ENCODE results near the gene TSEN34. TPM values are rescaled to one million over a fixed set of nuclear protein-coding genes. Genes with fewer than 3 reads are reported as not detected.

Gene TSEN34
- 81.8 to 130 TPM (median 123 TPM) in 5 replicates for total RNA-seq (2022; extraction: Qiagen RNA extraction)

DNA sequence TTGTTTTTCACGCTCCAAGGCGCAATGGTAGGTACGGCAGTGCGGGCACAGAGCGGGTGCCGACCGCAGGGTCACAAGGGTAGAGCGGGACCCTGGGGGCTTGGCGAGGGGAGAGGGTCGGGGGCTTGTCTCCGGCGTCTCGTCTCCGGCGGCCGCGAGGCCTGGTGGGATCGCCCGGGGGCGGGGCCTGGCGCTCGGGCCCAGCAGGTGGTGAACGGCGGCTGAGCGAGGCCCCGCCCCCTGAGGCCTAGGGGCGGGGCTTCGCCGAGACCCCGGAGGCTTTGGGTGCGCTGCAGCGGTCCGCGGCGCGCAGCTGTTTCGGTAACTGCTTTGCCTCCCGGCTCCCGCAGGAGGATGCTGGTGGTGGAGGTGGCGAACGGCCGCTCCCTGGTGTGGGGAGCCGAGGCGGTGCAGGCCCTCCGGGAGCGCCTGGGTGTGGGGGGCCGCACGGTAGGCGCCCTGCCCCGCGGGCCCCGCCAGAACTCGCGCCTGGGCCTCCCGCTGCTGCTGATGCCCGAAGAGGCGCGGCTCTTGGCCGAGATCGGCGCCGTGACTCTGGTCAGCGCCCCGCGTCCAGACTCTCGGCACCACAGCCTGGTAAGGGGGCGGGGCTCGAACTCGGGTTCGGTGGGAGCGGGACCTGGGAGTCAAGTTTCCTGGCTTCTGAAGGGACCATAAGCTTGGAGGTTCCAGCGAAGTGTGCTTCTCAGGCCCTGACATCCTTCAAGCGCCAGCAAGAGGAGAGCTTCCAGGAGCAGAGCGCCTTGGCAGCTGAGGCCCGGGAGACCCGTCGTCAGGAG is at the start of gene TSEN34:
TSEN34 (plus strand) TSS at position 298 of the 800 bp plus-strand sequence; CDS start at position 355, 57 bp downstream.

GRCh38 chr19:54159352-54160181 is 31.5 kb upstream of the TSEN34 start, which contains the start of gene LENG1:
LENG1 (minus strand) TSS chr19:54159721; CDS start chr19:54159695, 26 bp downstream.

DNA sequence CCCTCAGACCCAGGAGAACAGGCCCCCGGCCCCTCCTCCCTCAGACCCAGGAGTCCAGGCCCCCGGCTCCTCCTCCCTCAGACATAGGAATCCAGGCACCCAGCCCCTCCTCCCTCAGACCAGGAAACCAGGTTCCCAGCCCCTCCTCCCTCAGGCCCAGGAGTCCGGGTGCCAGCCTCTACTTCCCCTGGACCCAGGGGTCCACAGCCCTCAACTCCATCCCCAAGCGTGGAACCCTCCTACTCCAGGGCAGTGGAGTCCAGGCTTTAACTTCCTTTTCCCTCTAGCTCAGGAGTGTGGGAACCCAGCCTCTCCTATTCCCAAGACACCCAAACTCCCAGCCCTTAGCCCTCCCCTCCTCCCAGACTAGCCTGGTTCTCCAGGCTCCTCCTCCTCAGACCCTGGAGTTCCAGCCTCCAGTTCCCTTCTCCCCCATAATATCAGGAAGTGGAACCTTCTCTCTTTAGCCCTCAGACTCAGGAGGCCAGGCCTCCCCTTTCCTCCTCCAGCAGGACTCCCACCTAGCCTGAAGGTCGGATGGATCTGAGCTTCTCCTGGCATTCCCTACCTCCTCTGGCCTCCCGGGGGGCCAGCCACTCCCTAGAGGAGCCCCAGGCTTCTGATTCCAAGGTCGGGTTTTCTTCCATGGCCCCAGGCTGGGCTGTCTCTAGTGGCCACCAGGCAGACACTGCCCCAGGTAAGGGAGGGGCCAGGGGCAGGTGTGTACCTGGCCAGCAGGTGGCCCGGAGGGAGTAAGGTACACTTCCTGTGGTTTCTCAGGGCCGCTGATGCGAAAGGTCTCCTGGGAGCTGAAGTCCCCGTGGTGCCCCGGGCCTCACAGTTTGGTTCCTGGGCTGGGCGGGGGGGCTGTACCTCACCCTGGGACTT is 18.4 kb upstream of the TSEN34 start, which contains the start of gene TMC4:
TMC4 (minus strand) TSS at position 690 of the 888 bp plus-strand sequence; CDS start at position 647, 43 bp downstream.

DNA sequence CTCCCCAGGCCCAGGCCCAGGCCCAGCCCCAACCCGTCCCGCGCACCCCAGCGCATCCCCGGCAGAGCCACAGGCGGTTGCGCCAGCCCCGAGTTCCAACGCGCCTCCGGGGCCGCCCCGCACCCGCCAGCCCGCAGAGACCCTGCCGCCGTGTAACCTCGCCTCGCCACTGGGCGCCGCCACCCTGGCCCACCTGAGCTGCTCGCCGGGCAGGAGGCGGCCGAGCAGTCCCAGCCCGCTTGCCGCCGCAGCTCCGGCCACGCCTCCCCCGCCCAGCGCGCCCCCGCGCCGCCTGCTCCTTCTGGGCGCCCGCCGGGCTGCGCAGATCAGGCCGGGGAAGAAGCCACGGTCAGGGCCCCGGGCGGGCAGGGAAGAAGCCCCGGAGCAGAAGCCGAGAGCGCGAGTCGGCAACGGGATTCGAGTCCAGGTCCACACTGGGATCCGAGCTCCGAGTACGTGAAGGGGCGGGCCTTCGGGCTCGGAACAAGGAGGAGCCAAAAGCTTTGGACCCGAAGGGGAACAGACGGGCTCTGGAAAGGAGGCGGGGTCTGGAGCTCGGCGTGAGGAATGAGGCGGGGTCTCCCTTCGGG is 1.9 kb upstream of the TSEN34 start, which contains the start of gene MBOAT7:
MBOAT7 (minus strand) TSS at position 436 of the 590 bp plus-strand sequence. CDS start 1,072 bp downstream, outside the sequence.

GRCh38 chr19:54222474-54223276 is 31.6 kb downstream of the TSEN34 start, which contains the start of gene LILRB3:
LILRB3 (minus strand) TSS chr19:54223007; CDS start chr19:54222976, 31 bp downstream.

DNA sequence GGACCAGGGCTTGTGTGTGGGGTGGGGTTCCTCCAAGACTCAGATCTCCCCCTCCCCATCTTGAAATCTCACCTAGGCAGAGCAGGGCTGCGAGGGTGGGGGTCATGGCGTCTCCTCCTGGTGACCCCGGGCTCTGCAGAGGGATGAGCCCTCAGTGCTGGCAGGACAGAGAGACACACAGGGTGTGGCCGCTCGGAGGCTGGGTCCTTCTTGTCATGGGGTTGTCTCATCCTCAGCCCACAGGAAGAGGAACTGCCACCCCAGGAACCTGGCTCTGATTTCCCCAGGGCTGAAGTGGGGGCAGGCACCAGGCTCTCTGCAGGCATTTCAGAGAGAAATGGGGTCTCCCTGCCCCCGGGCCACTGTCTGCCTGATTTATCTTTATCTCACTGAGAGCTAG is 51.5 kb downstream of the TSEN34 start, which contains the start of gene LILRA6:
LILRA6 (minus strand) TSS at position 145 of the 400 bp plus-strand sequence.

Other genes starting within 250 kb of the TSEN34 start
- 0.47 to 0.82 TPM (median 0.75 TPM) in 5 replicates for gene CACNG8, start 228.4 kb upstream of the TSEN34 start, total RNA-seq (2022; extraction: Qiagen RNA extraction)
- 10.3 to 12.7 TPM (median 11.0 TPM) in 5 replicates for gene CACNG6, start 199.7 kb upstream of the TSEN34 start, total RNA-seq (2022; extraction: Qiagen RNA extraction)
- gene VSTM1, start 127.4 kb upstream of the TSEN34 start, total RNA-seq (2022; extraction: Qiagen RNA extraction) = 0.43 to 0.83 TPM (median 0.50 TPM) in 5 replicates
- not detected in 5 replicates for gene TARM1, start 109.9 kb upstream of the TSEN34 start, total RNA-seq (2022; extraction: Qiagen RNA extraction)
- gene OSCAR, start 90.5 kb upstream of the TSEN34 start, total RNA-seq (2022; extraction: Qiagen RNA extraction) = 0.18 to 0.42 TPM (median 0.33 TPM) in 5 replicates
- 164 to 263 TPM (median 226 TPM) in 5 replicates for gene NDUFA3, start 88.5 kb upstream of the TSEN34 start, total RNA-seq (2022; extraction: Qiagen RNA extraction)
- gene TFPT, start 75.7 kb upstream of the TSEN34 start, total RNA-seq (2022; extraction: Qiagen RNA extraction) = 18.7 to 23.8 TPM (median 19.6 TPM) in 5 replicates
- gene PRPF31, start 75.6 kb upstream of the TSEN34 start, total RNA-seq (2022; extraction: Qiagen RNA extraction) = 104 to 124 TPM (median 113 TPM) in 5 replicates
- 48.7 to 67.2 TPM (median 58.6 TPM) in 5 replicates for gene CNOT3, start 53.5 kb upstream of the TSEN34 start, total RNA-seq (2022; extraction: Qiagen RNA extraction)
- 7.8 to 9.4 TPM (median 8.1 TPM) in 5 replicates for gene LENG1, start 31.6 kb upstream of the TSEN34 start, total RNA-seq (2022; extraction: Qiagen RNA extraction)
- 0.69 to 1.3 TPM (median 1.1 TPM) in 5 replicates for gene TMC4, start 18.1 kb upstream of the TSEN34 start, total RNA-seq (2022; extraction: Qiagen RNA extraction)
- 114 to 154 TPM (median 150 TPM) in 5 replicates for gene MBOAT7, start 1.7 kb upstream of the TSEN34 start, total RNA-seq (2022; extraction: Qiagen RNA extraction)
- 2,105 to 2,627 TPM (median 2,279 TPM) in 5 replicates for gene RPS9, start 9.6 kb downstream of the TSEN34 start, total RNA-seq (2022; extraction: Qiagen RNA extraction)
- gene LILRB3, start 31.7 kb downstream of the TSEN34 start, total RNA-seq (2022; extraction: Qiagen RNA extraction) = 0.11 to 0.50 TPM (median 0.23 TPM) in 5 replicates
- gene LILRA6, start 51.5 kb downstream of the TSEN34 start, total RNA-seq (2022; extraction: Qiagen RNA extraction) = 0.06 to 0.08 TPM (median 0.06 TPM) in 5 replicates
- gene LILRB5, start 66.0 kb downstream of the TSEN34 start, total RNA-seq (2022; extraction: Qiagen RNA extraction) = 0.03 to 0.06 TPM (median 0.05 TPM) in 4 of 5 replicates, not detected in the other
- 0.08 to 0.17 TPM (median 0.09 TPM) in 4 of 5 replicates, not detected in the other for gene LILRB2, start 89.8 kb downstream of the TSEN34 start, total RNA-seq (2022; extraction: Qiagen RNA extraction)
- 0.09 TPM in 1 of 5 replicates, not detected in the others for gene LILRA5, start 121.9 kb downstream of the TSEN34 start, total RNA-seq (2022; extraction: Qiagen RNA extraction)
- 0.02 to 0.06 TPM in 2 of 5 replicates, not detected in the others for gene LILRA4, start 147.9 kb downstream of the TSEN34 start, total RNA-seq (2022; extraction: Qiagen RNA extraction)
- not detected in 5 replicates for gene LAIR1, start 173.6 kb downstream of the TSEN34 start, total RNA-seq (2022; extraction: Qiagen RNA extraction)
- 0.03 to 0.25 TPM (median 0.17 TPM) in 4 of 5 replicates, not detected in the other for gene TTYH1, start 224.2 kb downstream of the TSEN34 start, total RNA-seq (2022; extraction: Qiagen RNA extraction)

All from A549 treated with AZD2906 at 1 μM for 4 hours (cell line).